Measurements from ENCODE around the gene RPL12. TPM values are rescaled to one million over a fixed set of nuclear protein-coding genes. Genes with fewer than 3 reads are reported as not detected.

RPL12 gene
- total and polyA plus RNA-seq, 9 of the 15 experiments (the other 6 are each of a cell fraction or from before 2014, with no cell fraction given): 1,614 to 4,558 (median 2,531) TPM

DNA sequence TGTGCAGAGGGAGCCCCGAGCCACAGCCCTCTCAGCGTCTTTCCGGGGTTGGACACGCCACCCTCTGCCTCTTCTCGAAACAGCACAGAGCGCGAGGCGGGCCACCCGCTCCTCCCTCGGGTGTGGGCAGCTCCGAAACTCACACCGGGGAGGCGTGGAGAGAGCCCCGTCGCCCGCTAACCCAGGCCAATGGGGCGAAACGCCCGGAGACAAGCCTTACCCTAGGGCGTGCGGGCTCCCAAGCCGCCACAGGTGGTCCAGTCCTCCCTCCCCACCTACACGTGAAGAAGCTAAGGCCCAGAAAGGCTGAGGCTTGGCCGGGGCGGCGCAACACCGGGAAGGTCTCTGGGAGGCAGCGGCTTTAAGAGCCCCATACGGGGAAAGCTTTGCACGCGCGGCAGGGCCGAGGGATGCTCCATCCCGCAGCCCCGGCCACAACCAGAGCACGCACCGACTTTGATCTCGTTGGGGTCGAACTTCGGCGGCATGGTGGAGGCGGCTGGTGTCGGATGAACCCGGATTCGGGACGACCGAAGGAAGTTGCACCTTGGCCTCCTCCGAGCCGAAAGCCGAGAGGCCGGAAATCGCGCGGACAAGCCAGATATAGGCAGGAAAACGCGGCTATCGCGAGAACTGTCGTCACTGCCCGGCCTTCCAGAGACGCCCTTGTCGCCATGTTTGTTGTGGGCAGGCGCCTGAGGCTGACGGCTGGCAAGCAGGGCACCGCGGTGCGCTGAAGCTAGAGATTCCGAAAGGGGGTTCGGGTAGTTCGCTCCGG lies at the start of gene RPL12, which contains the start of gene LRSAM1 (continued):
- TF ChIP-seq, protein P1, sequence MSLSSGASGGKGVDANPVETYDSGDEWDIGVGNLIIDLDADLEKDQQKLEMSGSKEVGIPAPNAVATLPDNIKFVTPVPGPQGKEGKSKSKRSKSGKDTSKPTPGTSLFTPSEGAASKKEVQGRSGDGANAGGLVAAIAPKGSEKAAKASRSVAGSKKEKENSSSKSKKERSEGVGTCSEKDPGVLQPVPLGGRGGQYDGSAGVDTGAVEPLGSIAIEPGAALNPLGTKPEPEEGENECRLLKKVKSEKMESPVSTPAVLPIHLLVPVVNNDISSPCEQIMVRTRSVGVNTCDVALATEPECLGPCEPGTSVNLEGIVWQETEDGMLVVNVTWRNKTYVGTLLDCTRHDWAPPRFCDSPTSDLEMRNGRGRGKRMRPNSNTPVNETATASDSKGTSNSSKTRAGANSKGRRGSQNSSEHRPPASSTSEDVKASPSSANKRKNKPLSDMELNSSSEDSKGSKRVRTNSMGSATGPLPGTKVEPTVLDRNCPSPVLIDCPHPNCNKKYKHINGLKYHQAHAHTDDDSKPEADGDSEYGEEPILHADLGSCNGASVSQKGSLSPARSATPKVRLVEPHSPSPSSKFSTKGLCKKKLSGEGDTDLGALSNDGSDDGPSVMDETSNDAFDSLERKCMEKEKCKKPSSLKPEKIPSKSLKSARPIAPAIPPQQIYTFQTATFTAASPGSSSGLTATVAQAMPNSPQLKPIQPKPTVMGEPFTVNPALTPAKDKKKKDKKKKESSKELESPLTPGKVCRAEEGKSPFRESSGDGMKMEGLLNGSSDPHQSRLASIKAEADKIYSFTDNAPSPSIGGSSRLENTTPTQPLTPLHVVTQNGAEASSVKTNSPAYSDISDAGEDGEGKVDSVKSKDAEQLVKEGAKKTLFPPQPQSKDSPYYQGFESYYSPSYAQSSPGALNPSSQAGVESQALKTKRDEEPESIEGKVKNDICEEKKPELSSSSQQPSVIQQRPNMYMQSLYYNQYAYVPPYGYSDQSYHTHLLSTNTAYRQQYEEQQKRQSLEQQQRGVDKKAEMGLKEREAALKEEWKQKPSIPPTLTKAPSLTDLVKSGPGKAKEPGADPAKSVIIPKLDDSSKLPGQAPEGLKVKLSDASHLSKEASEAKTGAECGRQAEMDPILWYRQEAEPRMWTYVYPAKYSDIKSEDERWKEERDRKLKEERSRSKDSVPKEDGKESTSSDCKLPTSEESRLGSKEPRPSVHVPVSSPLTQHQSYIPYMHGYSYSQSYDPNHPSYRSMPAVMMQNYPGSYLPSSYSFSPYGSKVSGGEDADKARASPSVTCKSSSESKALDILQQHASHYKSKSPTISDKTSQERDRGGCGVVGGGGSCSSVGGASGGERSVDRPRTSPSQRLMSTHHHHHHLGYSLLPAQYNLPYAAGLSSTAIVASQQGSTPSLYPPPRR (CRISPR knock-in tag; IDR thresholded peaks at IDR 0.05; ENCODE audit: borderline replicate concordance): peak; percentile 31; the same call in 1 of the 2 replicates
- TF ChIP-seq MEF2D (tag; conservative IDR thresholded peaks at IDR 0.05; ENCODE audit: low read depth): 0 out of 2 replicates have a peak, but pooled peaks have one; percentile 18
- TF ChIP-seq NR4A1 (CRISPR knock-in tag; IDR thresholded peaks at IDR 0.05): no peak
- no peak for TF ChIP-seq NR4A1 (tag; IDR thresholded peaks at IDR 0.05)
- TF ChIP-seq TCFL5 (CRISPR knock-in tag; conservative IDR thresholded peaks at IDR 0.05): no peak
- TF ChIP-seq MED1 (CRISPR knock-in tag; IDR thresholded peaks at IDR 0.05; ENCODE audit: borderline replicate concordance): no peak
- TF ChIP-seq FOXK1 (CRISPR knock-in tag; IDR thresholded peaks at IDR 0.05; ENCODE audit: borderline replicate concordance): 0 out of 2 replicates have a peak, but pooled peaks have one; percentile 31
- TF ChIP-seq CREB1 (IDR thresholded peaks at IDR 0.05): peak; percentile 96
- TF ChIP-seq CREB1 (CRISPR knock-in tag; IDR thresholded peaks at IDR 0.05): peak; percentile 94
- TF ChIP-seq, protein P2, sequence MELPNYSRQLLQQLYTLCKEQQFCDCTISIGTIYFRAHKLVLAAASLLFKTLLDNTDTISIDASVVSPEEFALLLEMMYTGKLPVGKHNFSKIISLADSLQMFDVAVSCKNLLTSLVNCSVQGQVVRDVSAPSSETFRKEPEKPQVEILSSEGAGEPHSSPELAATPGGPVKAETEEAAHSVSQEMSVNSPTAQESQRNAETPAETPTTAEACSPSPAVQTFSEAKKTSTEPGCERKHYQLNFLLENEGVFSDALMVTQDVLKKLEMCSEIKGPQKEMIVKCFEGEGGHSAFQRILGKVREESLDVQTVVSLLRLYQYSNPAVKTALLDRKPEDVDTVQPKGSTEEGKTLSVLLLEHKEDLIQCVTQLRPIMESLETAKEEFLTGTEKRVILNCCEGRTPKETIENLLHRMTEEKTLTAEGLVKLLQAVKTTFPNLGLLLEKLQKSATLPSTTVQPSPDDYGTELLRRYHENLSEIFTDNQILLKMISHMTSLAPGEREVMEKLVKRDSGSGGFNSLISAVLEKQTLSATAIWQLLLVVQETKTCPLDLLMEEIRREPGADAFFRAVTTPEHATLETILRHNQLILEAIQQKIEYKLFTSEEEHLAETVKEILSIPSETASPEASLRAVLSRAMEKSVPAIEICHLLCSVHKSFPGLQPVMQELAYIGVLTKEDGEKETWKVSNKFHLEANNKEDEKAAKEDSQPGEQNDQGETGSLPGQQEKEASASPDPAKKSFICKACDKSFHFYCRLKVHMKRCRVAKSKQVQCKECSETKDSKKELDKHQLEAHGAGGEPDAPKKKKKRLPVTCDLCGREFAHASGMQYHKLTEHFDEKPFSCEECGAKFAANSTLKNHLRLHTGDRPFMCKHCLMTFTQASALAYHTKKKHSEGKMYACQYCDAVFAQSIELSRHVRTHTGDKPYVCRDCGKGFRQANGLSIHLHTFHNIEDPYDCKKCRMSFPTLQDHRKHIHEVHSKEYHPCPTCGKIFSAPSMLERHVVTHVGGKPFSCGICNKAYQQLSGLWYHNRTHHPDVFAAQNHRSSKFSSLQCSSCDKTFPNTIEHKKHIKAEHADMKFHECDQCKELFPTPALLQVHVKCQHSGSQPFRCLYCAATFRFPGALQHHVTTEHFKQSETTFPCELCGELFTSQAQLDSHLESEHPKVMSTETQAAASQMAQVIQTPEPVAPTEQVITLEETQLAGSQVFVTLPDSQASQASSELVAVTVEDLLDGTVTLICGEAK (IDR thresholded peaks at IDR 0.05): peak; percentile 76
- TF ChIP-seq, protein P2 (CRISPR knock-in tag; IDR thresholded peaks at IDR 0.05): no peak
- TF ChIP-seq SAP30 (IDR thresholded peaks at IDR 0.05; ENCODE audit: borderline replicate concordance, insufficient read depth, low read depth, low read length, poor library complexity, severe bottlenecking): peak; percentile 76
- no peak for TF ChIP-seq ZNF316 (IDR thresholded peaks at IDR 0.05)
- no peak for TF ChIP-seq POLR3G (IDR thresholded peaks at IDR 0.05; ENCODE audit: extremely low read depth, insufficient read length, insufficient replicate concordance)

All from K562 (cell line).